Caco-2 (cell line): ENCODE data around the gene UNC79. TPM values are rescaled to one million over a fixed set of nuclear protein-coding genes. Genes with fewer than 3 reads are reported as not detected.

Experiments
- BruUV-seq: library from RNA; stranded (reverse); fragments of 400-500 nt; replicated peaks from 2 replicates; lab custom pipeline; 2021; lab: Mats Ljungman, UMichigan
- CTCF ChIA-PET: fragments of 300-600 bp; sonication (Branson Sonifier 250); formaldehyde crosslinking; loops from one replicate; lab custom pipeline; 2022; ENCODE audit warnings: antibody characterized with exemption; lab: Charles Lee
- POLR2A ChIA-PET: fragments of 300-600 bp; sonication (Branson Sonifier 250); formaldehyde crosslinking; loops from one replicate; lab custom pipeline; 2022; ENCODE audit warnings: antibody characterized with exemption; lab: Charles Lee
- DNase-seq, 2 experiments: peaks; one replicate each; pipeline versions ENCODE4 v3.0.0 to v3.0.0-alpha.2; 2020 to 2022
- H3K27me3 ChIP-seq: replicated peaks from 2 replicates; pipeline ENCODE4 v1.6.0; 2011; ENCODE audit warnings: low read length; ENCODE audit not compliant: control insufficient read depth, insufficient read depth
- H3K36me3 ChIP-seq: 2 replicates; pipeline ENCODE4 v1.5.1; 2011; ENCODE audit warnings: low read length; ENCODE audit not compliant: control insufficient read depth, insufficient read depth
- H3K4me1 ChIP-seq: fragments of 250-450 bp; sonication (Bioruptor Pico); 2 replicates; pipeline ENCODE4 v1.5.1; 2020; ENCODE audit warnings: mild to moderate bottlenecking
- H3K4me3 ChIP-seq: 2 replicates; pipeline ENCODE4 v1.5.1; 2011; ENCODE audit warnings: low read depth, mild to moderate bottlenecking, control low read depth, low read length
- H3K9me3 ChIP-seq: fragments of 250-450 bp; sonication (Bioruptor Pico); 2 replicates; pipeline ENCODE4 v1.5.1; 2020; ENCODE audit warnings: mild to moderate bottlenecking, moderate library complexity
- H3K27ac Mint-ChIP-seq: one replicate; pipeline ENCODE4 v1.8.0; 2022; ENCODE audit warnings: mixed read lengths; ENCODE audit not compliant: unreplicated experiment
- H3K27me3 Mint-ChIP-seq: one replicate; pipeline ENCODE4 v1.8.0; 2022; ENCODE audit warnings: mixed read lengths; ENCODE audit not compliant: insufficient read depth, unreplicated experiment
- H3K36me3 Mint-ChIP-seq: one replicate; pipeline ENCODE4 v1.8.0; 2022; ENCODE audit warnings: mild to moderate bottlenecking, mixed read lengths; ENCODE audit not compliant: insufficient read depth, unreplicated experiment
- H3K4me1 Mint-ChIP-seq: one replicate; pipeline ENCODE4 v1.8.0; 2022; ENCODE audit warnings: low read depth, mixed read lengths; ENCODE audit not compliant: unreplicated experiment
- H3K4me3 Mint-ChIP-seq: one replicate; pipeline ENCODE4 v1.8.0; 2022; ENCODE audit warnings: mild to moderate bottlenecking, moderate library complexity, mixed read lengths; ENCODE audit not compliant: unreplicated experiment
- H3K9me3 Mint-ChIP-seq: one replicate; pipeline ENCODE4 v1.8.0; 2022; ENCODE audit warnings: mixed read lengths; ENCODE audit not compliant: unreplicated experiment
- CTCF ChIP-seq, 2 experiments: fragments of 200-600 bp in 1 of 2; IDR thresholded peaks; 1 replicate in 1 of 2; 2 replicates in 1 of 2; pipeline versions ENCODE4 v1.5.1 to v1.8.0; 2011 to 2022; ENCODE audit warnings: antibody characterized with exemption in 1 of 2, control low read depth in 1 of 2, inconsistent platforms in 1 of 2, low read depth in 1 of 2, low read length in 1 of 2, mild to moderate bottlenecking in 1 of 2, moderate library complexity in 1 of 2; ENCODE audit not compliant: insufficient read depth in 1 of 2, severe bottlenecking in 1 of 2, unreplicated experiment in 1 of 2
- intact Hi-C: fragments of 100-400 bp; cut with micrococcal nuclease; formaldehyde crosslinking; loops from one replicate; pipeline ENCODE4 v1.10.0; 2022; ENCODE audit not compliant: unreplicated experiment
- total RNA-seq: library from RNA; stranded (reverse); gene quantifications from 2 replicates; pipeline ENCODE4 v1.2.3, GENCODE V29; 2022

The UNC79 gene
- total RNA-seq, 1 experiment from 2014 or later, result 0.07 TPM

DNA sequence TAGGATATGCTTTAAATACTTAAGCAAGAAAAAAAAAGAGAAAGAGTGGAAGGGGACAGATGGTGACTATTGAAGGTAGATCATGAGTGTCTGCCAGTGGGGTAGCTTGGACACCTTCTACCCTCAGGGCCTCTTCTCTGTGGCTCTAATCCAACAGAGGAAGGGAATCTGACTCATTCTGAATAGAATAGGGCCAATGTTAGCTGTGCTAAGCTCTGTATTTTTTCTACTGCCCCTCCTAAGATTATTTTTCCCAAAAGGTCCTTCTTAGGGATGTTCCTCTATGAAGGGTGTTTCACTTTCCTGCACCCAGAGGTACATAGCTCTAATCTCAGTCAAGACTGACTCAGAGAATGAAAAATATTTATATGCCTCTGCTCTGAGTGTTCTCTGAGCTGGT lies 25.6 kb downstream of the UNC79 start:
- POLR2A ChIA-PET, result no interaction called here
- no peak overlapping the region for H3K27ac Mint-ChIP-seq
- H3K9me3 Mint-ChIP-seq, result no peaks in the 10 kb centered on the region
- no peaks in the 10 kb centered on the region for H3K27me3 ChIP-seq
- no peak overlapping the region for H3K4me3 ChIP-seq
- CTCF ChIA-PET, result interaction anchor here (0.6 kb wide), 1 partner anchor 110 kb away, joined by 4 read pairs; no protein-coding TSS in a partner anchor
- no peaks in the 10 kb centered on the region for H3K9me3 ChIP-seq
- H3K36me3 Mint-ChIP-seq, result no peaks in the 10 kb centered on the region
- no peaks in the 10 kb centered on the region for H3K36me3 ChIP-seq
- H3K4me3 Mint-ChIP-seq, result no peak overlapping the region
- H3K4me1 ChIP-seq, result no peaks in the 10 kb centered on the region
- no TSS peak for BruUV-seq
- H3K27me3 Mint-ChIP-seq, result peaks cover 12% of the 10 kb centered on the region
- no peak for DNase-seq
- intact Hi-C loops, result no loop called here
- H3K4me1 Mint-ChIP-seq, result no peaks in the 10 kb centered on the region
- TF ChIP-seq CTCF (IDR thresholded peaks at IDR 0.05; ENCODE audit: insufficient read depth in 1 of 2, low read depth in 1 of 2, low read length in 1 of 2, severe bottlenecking in 1 of 2, unreplicated experiment in 1 of 2), result no peak

GRCh38 chr14:93458234-93458633 lies 27.5 kb downstream of the UNC79 start:
- TF ChIP-seq CTCF (IDR thresholded peaks at IDR 0.05; ENCODE audit: insufficient read depth in 1 of 2, low read depth in 1 of 2, low read length in 1 of 2, severe bottlenecking in 1 of 2, unreplicated experiment in 1 of 2), result no peak
- Histone ChIP-seq H3K9me3 (no peaks in the 10 kb centered on the region), H3K4me1 (no peaks in the 10 kb centered on the region), H3K27me3 (no peaks in the 10 kb centered on the region), H3K4me3 (no peak overlapping the region), H3K36me3 (no peaks in the 10 kb centered on the region)
- H3K4me3 Mint-ChIP-seq, result no peak overlapping the region
- H3K4me1 Mint-ChIP-seq, result no peaks in the 10 kb centered on the region
- H3K27me3 Mint-ChIP-seq, result peaks cover 15% of the 10 kb centered on the region
- no peaks in the 10 kb centered on the region for H3K9me3 Mint-ChIP-seq
- no TSS peak for BruUV-seq
- H3K36me3 Mint-ChIP-seq, result no peaks in the 10 kb centered on the region
- intact Hi-C loops, result no loop called here
- ChIA-PET POLR2A (no interaction called here), CTCF (no interaction called here)
- no peak for DNase-seq
- H3K27ac Mint-ChIP-seq, result no peak overlapping the region

DNA sequence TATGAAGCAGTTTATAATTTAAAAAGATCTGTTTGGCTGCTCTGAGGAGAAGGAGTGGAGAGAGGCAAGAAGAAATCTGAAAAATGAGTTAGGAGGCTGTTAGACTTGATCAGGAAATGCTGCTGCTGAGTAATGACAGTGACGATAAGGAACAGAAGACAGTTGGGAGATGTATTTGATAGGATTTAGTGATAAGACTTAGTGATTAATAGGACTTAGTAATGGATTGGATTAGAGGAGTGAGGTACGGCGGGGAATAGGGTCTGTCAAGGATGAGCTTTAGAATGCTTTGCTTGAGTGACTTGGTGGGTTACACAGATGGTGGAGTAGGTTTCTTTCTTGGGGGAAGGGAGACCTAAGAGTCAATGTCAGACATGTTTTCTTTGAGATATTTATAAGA lies 31.7 kb downstream of the UNC79 start:
- H3K36me3 ChIP-seq, result no peaks in the 10 kb centered on the region
- intact Hi-C loops, result no loop called here
- H3K36me3 Mint-ChIP-seq, result no peaks in the 10 kb centered on the region
- TF ChIP-seq CTCF (IDR thresholded peaks at IDR 0.05; ENCODE audit: insufficient read depth in 1 of 2, low read depth in 1 of 2, low read length in 1 of 2, severe bottlenecking in 1 of 2, unreplicated experiment in 1 of 2), result no peak
- H3K27ac Mint-ChIP-seq, result no peak overlapping the region
- DNase-seq, result no peak
- POLR2A ChIA-PET, result no interaction called here
- no peaks in the 10 kb centered on the region for H3K9me3 Mint-ChIP-seq
- peaks cover 5% of the 10 kb centered on the region; the same call in 1 of the 2 replicates for H3K4me1 ChIP-seq
- peaks cover 6% of the 10 kb centered on the region for H3K4me1 Mint-ChIP-seq
- BruUV-seq, result no TSS peak
- CTCF ChIA-PET, result no interaction called here
- no peaks in the 10 kb centered on the region for H3K9me3 ChIP-seq
- H3K4me3 ChIP-seq, result no peak overlapping the region
- H3K27me3 ChIP-seq, result no peaks in the 10 kb centered on the region
- H3K27me3 Mint-ChIP-seq, result peaks cover 11% of the 10 kb centered on the region
- H3K4me3 Mint-ChIP-seq, result no peak overlapping the region
